Astrocyte of the spinal cord (primary cell): ENCODE data around the gene CSF1.

Source experiments
- DNase-seq: peaks from one replicate; pipeline ENCODE4 v3.0.0; 2011; ENCODE audit warnings: low read depth, low spot score
- H3K4me3 ChIP-seq: 2 replicates; pipeline ENCODE4 v1.5.1; 2011; ENCODE audit warnings: low read depth, mild to moderate bottlenecking, low read length, moderate library complexity
- in situ Hi-C: cut with HindIII; loops from 2 replicates; pipeline ENCODE4 v1.10.0; 2017; ENCODE audit warnings: low sequenced_read_pairs
- TF ChIP-seq, protein P1 (sequence below): IDR thresholded peaks from 2 replicates; pipeline ENCODE4 v1.5.1; 2012; ENCODE audit warnings: low read depth, mild to moderate bottlenecking, low read length, inconsistent platforms

CSF1 gene

DNA sequence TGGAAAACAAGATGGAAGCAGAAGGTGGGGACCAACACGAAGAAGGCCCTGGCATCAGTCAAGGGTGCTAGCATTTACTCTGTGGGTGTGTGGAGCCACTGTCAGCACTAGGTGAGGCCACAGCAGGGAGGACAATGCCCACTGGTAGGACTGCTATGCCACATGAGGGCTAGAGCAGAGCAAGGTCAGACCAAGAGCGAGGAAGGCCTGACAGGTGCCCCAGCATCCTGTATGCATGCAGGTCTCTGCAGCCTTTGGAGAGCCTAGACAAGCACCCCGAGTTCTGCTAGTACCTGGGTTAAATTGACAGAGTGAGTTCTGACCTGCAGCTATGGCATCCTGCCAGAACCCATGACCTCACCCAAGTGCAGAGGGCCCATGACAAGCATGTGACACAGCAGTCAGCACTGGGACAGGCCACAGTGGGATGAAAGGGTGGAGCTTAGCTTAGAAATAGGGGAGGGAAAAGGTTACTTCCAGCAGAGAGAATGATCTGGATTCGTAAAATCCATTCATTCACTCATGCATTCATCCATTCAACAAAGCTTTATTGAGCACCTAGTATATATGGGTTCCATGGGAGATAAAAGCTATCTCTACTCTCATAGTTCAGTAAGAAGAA is 9.0 kb upstream of the CSF1 start:
- in situ Hi-C loops: loop anchor here (25.0 kb wide), 1 partner anchor 114 kb away; no protein-coding TSS in a partner anchor
- no peak for DNase-seq
- TF ChIP-seq, protein P1, sequence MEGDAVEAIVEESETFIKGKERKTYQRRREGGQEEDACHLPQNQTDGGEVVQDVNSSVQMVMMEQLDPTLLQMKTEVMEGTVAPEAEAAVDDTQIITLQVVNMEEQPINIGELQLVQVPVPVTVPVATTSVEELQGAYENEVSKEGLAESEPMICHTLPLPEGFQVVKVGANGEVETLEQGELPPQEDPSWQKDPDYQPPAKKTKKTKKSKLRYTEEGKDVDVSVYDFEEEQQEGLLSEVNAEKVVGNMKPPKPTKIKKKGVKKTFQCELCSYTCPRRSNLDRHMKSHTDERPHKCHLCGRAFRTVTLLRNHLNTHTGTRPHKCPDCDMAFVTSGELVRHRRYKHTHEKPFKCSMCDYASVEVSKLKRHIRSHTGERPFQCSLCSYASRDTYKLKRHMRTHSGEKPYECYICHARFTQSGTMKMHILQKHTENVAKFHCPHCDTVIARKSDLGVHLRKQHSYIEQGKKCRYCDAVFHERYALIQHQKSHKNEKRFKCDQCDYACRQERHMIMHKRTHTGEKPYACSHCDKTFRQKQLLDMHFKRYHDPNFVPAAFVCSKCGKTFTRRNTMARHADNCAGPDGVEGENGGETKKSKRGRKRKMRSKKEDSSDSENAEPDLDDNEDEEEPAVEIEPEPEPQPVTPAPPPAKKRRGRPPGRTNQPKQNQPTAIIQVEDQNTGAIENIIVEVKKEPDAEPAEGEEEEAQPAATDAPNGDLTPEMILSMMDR: no peak
- no peak overlapping the region for H3K4me3 ChIP-seq

DNA sequence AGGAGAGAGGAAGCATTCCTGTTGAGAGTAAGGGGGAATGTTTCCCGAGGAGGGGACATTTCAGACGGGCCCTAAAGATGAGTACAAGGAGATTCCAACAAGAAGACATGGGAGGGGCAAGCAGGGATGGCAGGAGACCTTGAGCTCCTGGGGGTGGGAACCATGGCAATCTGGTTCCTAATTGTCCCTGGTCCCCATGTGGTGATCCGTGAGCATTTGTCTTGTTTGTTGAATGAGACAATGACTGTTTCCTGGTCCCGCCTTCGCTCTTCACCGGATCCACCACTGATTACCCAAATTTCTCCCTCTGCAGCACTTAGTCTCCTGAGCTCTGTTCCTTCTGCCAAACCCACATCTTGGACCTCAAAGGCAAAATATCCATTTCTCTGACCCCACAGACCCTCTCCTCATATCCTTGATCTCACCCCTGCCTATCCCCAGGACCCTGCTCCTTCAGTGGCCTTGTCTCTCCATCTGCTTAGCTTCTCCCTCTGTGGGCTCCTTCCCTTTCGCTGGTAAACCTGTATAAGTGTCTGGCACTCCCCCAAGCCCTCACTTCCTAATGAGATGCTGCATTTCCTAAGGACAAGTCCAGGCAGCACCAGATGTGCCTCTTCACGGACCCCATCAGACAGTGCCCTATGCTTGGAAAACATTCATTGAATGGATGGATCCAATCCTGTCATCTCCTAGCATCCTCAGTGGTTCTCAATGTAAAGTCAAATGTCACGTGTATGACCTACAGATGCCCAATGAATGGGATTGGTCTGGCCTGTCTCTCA is 8.3 kb upstream of the CSF1 start:
- in situ Hi-C loops: loop anchor here (25.0 kb wide), 1 partner anchor 115 kb away; no protein-coding TSS in a partner anchor
- no peak overlapping the region for H3K4me3 ChIP-seq
- TF ChIP-seq, protein P1: no peak
- no peak for DNase-seq

GRCh38 chr1:109903376-109903930 is 7.2 kb upstream of the CSF1 start:
- in situ Hi-C loops: loop anchor here (25.0 kb wide), 1 partner anchor 116 kb away; no protein-coding TSS in a partner anchor
- DNase-seq: no peak
- H3K4me3 ChIP-seq: no peak overlapping the region
- TF ChIP-seq, protein P1: no peak

DNA sequence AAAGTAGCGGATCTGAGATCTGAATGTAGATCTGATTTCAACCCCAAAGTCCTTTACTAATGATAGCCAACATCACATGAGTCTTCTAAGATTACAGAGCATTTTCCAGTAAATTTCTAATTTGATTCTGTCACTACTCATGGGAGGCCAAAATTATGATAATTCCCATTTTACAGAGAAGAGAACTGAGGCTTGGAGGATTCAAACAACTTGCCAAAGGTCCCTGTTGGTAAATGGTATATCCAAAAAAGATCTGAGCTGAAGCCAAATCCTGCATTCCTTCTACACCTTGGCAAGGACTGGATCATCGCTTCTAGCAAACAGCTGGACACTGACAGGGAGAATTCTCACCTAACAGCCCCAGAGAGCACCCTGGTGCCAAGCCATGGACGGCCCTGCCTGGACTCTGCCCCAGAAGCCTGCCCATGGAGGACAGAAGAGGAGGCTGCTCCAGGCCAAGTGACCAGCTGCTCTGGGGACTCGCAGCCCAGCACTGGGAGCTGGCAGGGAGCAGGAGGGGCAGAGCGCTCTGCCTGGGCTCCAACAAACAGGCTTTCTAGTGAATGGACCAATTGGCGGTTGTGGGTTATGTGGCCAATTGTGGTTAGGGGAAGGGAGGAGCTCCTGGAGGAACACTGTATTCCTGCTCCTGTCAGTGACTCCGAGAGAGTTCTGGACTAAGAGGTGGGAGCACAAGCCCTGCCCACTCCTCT is 6.4 kb upstream of the CSF1 start:
- in situ Hi-C loops: loop anchor here (25.0 kb wide), 1 partner anchor 117 kb away; no protein-coding TSS in a partner anchor
- DNase-seq: peak; percentile 51
- H3K4me3 ChIP-seq: no peak overlapping the region
- TF ChIP-seq, protein P1: no peak

- DNase-seq: no peak
- H3K4me3 ChIP-seq: no peak overlapping the region
- TF ChIP-seq, protein P1: no peak
- in situ Hi-C loops: loop anchor here (25.0 kb wide), 1 partner anchor 118 kb away; no protein-coding TSS in a partner anchor
Measured at GRCh38 chr1:109905491-109905890, 5.2 kb upstream of the CSF1 start.

- in situ Hi-C loops: loop anchor here (25.0 kb wide), 1 partner anchor 119 kb away; no protein-coding TSS in a partner anchor
Measured at GRCh38 chr1:109906160-109906838, 4.3 kb upstream of the CSF1 start.

More at GRCh38 chr1:109906160-109906838, 4.3 kb upstream of the CSF1 start:
- TF ChIP-seq, protein P1: no peak
- no peak overlapping the region for H3K4me3 ChIP-seq
- DNase-seq: no peak
